SK-N-SH (cell line): ENCODE measurements around the gene UBE2I. TPM values are rescaled to one million over a fixed set of nuclear protein-coding genes. Genes with fewer than 3 reads are reported as not detected.

Experiments used
- CTCF ChIA-PET: fragments of 300-600, 350-600 bp; formaldehyde crosslinking; extraction: SDS; loops from one replicate; lab custom pipeline; 2021; lab: Yijun Ruan, JAX
- POLR2A ChIA-PET: fragments of 350-600 bp; sonication (Branson Sonifier 250); formaldehyde crosslinking; extraction: SDS; loops from one replicate; lab custom pipeline; 2020; ENCODE audit warnings: antibody characterized with exemption, inconsistent platforms; lab: Yijun Ruan, JAX
- DNase-seq: peaks from one replicate; pipeline ENCODE4 v3.0.0; 2012
- H2AFZ ChIP-seq: fragments of 200-600 bp; sonication (generic); 2 replicates; pipeline ENCODE4 v1.8.1; 2016; ENCODE audit warnings: antibody characterized with exemption, mild to moderate bottlenecking, low read depth
- H3F3A ChIP-seq: fragments of 200-600 bp; sonication (generic); replicated peaks from 2 replicates; pipeline ENCODE3; 2016; ENCODE audit warnings: antibody characterized with exemption, mild to moderate bottlenecking; ENCODE audit not compliant: insufficient read depth
- H3K27ac ChIP-seq, 2 experiments: fragments of 200-500 bp in 1 of 2; fragments of 200-600 bp in 1 of 2; sonication (Bioruptor generic) in 1 of 2; sonication (generic), shearing (Covaris generic) in 1 of 2; 2 replicates each; pipeline versions ENCODE4 v1.5.1 to v1.6.1; 2014 to 2016; ENCODE audit warnings: low read depth in 2 of 2, inconsistent platforms in 1 of 2, low read length in 1 of 2, mild to moderate bottlenecking in 1 of 2, mixed read lengths in 1 of 2
- H3K27me3 ChIP-seq: fragments of 200-600 bp; sonication (generic), shearing (Covaris generic); 2 replicates; pipeline ENCODE4 v1.6.1; 2016; ENCODE audit warnings: mixed run types; ENCODE audit not compliant: insufficient read depth
- H3K36me3 ChIP-seq, 2 experiments: fragments of 200-500 bp in 1 of 2; fragments of 200-600 bp in 1 of 2; sonication (Bioruptor generic) in 1 of 2; sonication (generic) in 1 of 2; replicated peaks in 1 of 2; 2 replicates each; pipeline versions ENCODE3 to v1.5.1; 2014 to 2016; ENCODE audit warnings: low read length in 1 of 2, mild to moderate bottlenecking in 1 of 2; ENCODE audit not compliant: insufficient read depth in 2 of 2, control insufficient read depth in 1 of 2
- H3K4me1 ChIP-seq, 2 experiments: fragments of 200-500 bp in 1 of 2; fragments of 200-600 bp in 1 of 2; sonication (Bioruptor generic) in 1 of 2; sonication (generic), shearing (Covaris generic) in 1 of 2; 2 replicates each; pipeline versions ENCODE4 v1.5.1 to v1.6.1; 2014 to 2016; ENCODE audit warnings: low read depth in 1 of 2, low read length in 1 of 2, mixed run types in 1 of 2; ENCODE audit not compliant: insufficient read depth in 2 of 2, control insufficient read depth in 1 of 2
- H3K4me2 ChIP-seq: fragments of 200-600 bp; sonication (generic), shearing (Covaris generic); 2 replicates; pipeline ENCODE4 v1.6.1; 2017; ENCODE audit warnings: mixed run types
- H3K4me3 ChIP-seq, 2 experiments: fragments of 200-500 bp in 1 of 2; fragments of 200-600 bp in 1 of 2; sonication (Bioruptor generic) in 1 of 2; sonication (generic), shearing (Covaris generic) in 1 of 2; 2 replicates each; pipeline versions ENCODE4 v1.5.1 to v1.8.1; 2014 to 2016; ENCODE audit warnings: low read depth in 2 of 2, inconsistent platforms in 1 of 2, low read length in 1 of 2, mild to moderate bottlenecking in 1 of 2, mixed read lengths in 1 of 2, moderate library complexity in 1 of 2
- H3K79me2 ChIP-seq: fragments of 200-600 bp; sonication (generic); 2 replicates; pipeline ENCODE4 v1.8.1; 2017; ENCODE audit warnings: mild to moderate bottlenecking; ENCODE audit not compliant: insufficient read depth
- H3K9ac ChIP-seq: fragments of 200-600 bp; sonication (generic); 2 replicates; pipeline ENCODE4 v1.6.1; 2017; ENCODE audit warnings: mixed run types
- H3K9me2 ChIP-seq: fragments of 200-600 bp; sonication (generic); 2 replicates; pipeline ENCODE4 v1.6.1; 2017; ENCODE audit warnings: mixed run types
- H3K9me3 ChIP-seq: fragments of 200-600 bp; sonication (generic); 2 replicates; pipeline ENCODE4 v1.6.1; 2017; ENCODE audit warnings: mixed run types, mild to moderate bottlenecking, moderate library complexity
- H4K20me1 ChIP-seq: fragments of 200-600 bp; sonication (generic); 2 replicates; pipeline ENCODE4 v1.6.1; 2017; ENCODE audit warnings: mild to moderate bottlenecking, mixed run types; ENCODE audit not compliant: insufficient read depth
- EP300 ChIP-seq, 2 experiments: IDR thresholded peaks; 2 replicates each; pipeline versions ENCODE4 v1.4.0 to v1.6.1; 2012; ENCODE audit warnings: borderline replicate concordance in 1 of 2, low read depth in 1 of 2, low read length in 1 of 2
- FOXJ3 ChIP-seq: sonication (generic); formaldehyde crosslinking; IDR thresholded peaks from 2 replicates; pipeline ENCODE4 v1.5.1; 2020; ENCODE audit warnings: mild to moderate bottlenecking, missing genetic modification reagents
- FOXM1 ChIP-seq: IDR thresholded peaks from 2 replicates; pipeline ENCODE4 v1.4.0; 2012; ENCODE audit warnings: low read depth, mild to moderate bottlenecking
- JUND ChIP-seq: IDR thresholded peaks from 2 replicates; pipeline ENCODE4 v1.4.0; 2012
- MEF2A ChIP-seq: IDR thresholded peaks from 2 replicates; pipeline ENCODE4 v1.4.0; 2012; ENCODE audit warnings: low read depth, borderline replicate concordance
- NFIC ChIP-seq: IDR thresholded peaks from 2 replicates; pipeline ENCODE4 v1.4.0; 2012; ENCODE audit warnings: borderline replicate concordance
- POLR2AphosphoS5 ChIP-seq: IDR thresholded peaks from 2 replicates; pipeline ENCODE4 v1.6.1; 2012; ENCODE audit warnings: low read depth, low read length
- TAF1 ChIP-seq: IDR thresholded peaks from 2 replicates; pipeline ENCODE4 v1.6.1; 2012; ENCODE audit warnings: low read depth, mild to moderate bottlenecking, low read length, moderate library complexity, borderline replicate concordance
- YY1 ChIP-seq: IDR thresholded peaks from 2 replicates; pipeline ENCODE4 v1.4.0; 2012; ENCODE audit warnings: low read depth, mild to moderate bottlenecking
- WGBS: methylation state at CpG from one replicate; pipeline ENCODE4 v1.1.6; 2017; ENCODE audit warnings: low lambda C conversion rate; 5-methylcytosine and 5-hydroxymethylcytosine counted together
- polyA plus RNA-seq, 3 experiments: library from polyadenylated mRNA; depleted of rRNA; stranded (reverse); fragments of >200 nt; gene quantifications; 2 replicates each; pipeline ENCODE4 v1.2.3, GENCODE V29; 2012
- TF ChIP-seq, protein P1 (sequence below): IDR thresholded peaks from 2 replicates; pipeline ENCODE4 v1.4.0; 2012; ENCODE audit warnings: low read depth, borderline replicate concordance
- TF ChIP-seq, protein P2 (sequence below): IDR thresholded peaks from 2 replicates; pipeline ENCODE4 v1.4.0; 2012; ENCODE audit warnings: low read depth
- TF ChIP-seq, protein P3 (sequence below): fragments of 200-600 bp; sonication (generic); IDR thresholded peaks from 2 replicates; pipeline ENCODE4 v1.6.1; 2017; ENCODE audit warnings: antibody characterized with exemption, mild to moderate bottlenecking, moderate library complexity

Gene UBE2I
- polyA plus RNA-seq, 1 of the 3 experiments (the other 2 are of a cell fraction), result 107 TPM

DNA sequence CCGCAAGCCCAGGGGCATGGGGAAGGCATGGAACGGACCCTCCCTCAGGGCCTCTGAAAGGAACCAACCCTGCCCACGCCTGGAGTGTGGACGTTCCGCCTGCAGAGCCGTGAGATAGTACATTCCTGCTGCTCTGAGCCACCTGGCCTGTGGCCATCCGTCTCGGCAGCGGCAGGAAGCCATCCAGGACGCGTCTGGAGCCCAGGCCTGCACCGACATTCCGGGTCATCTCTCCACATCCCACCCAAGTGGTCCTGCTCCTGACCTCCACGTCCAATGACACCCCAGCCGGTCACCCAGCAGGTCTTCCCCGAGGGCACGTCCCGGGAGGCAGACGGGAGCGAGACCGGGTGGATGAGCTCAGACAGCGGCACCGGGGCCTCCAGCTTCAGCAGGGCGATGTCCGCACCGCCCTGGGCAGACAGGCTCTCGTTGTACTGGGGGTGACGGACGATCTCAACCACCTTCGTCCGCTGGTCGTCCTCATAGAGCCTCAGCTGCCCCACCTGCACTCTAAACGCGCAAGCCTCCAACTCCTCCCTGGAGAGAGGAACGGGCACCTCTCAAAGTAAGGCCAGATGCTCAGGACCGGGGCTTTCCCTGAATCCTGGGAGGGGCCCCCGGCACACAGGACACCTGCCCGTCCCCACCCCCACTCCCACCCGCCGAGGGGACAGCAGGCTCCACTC lies 21.3 kb upstream of the UBE2I start:
- H3K36me3 ChIP-seq, result no peaks in the 10 kb centered on the region
- H3F3A ChIP-seq, result no peaks in the 10 kb centered on the region
- H3K4me1 ChIP-seq, result peaks cover 0 to 8% of the 10 kb centered on the region in 2 experiments; a peak in 1 of 4 replicates
- H2AFZ ChIP-seq, result no peak overlapping the region
- H3K9me3 ChIP-seq, result no peaks in the 10 kb centered on the region
- DNase-seq, result no peak
- ChIA-PET CTCF (interaction anchor here (6.5 kb wide), 1 partner anchor 12 kb away, joined by 60 read pairs; no protein-coding TSS in a partner anchor), POLR2A (no interaction called here)
- H3K9ac ChIP-seq, result no peak overlapping the region
- H3K4me3 ChIP-seq, result no peak overlapping the region
- no peaks in the 10 kb centered on the region for H3K79me2 ChIP-seq
- WGBS, result 16% methylated on average over 5 of the region's 40 CpGs
- H3K4me2 ChIP-seq, result 0 out of 2 replicates have a peak overlapping the region, but pooled peaks have one; percentile 15
- peaks cover 78% of the 10 kb centered on the region for H3K27me3 ChIP-seq
- TF ChIP-seq FOXJ3 (CRISPR knock-in tag), result 0 out of 2 replicates have a peak, but pooled peaks have one; percentile 20
- TF ChIP-seq, protein P1, sequence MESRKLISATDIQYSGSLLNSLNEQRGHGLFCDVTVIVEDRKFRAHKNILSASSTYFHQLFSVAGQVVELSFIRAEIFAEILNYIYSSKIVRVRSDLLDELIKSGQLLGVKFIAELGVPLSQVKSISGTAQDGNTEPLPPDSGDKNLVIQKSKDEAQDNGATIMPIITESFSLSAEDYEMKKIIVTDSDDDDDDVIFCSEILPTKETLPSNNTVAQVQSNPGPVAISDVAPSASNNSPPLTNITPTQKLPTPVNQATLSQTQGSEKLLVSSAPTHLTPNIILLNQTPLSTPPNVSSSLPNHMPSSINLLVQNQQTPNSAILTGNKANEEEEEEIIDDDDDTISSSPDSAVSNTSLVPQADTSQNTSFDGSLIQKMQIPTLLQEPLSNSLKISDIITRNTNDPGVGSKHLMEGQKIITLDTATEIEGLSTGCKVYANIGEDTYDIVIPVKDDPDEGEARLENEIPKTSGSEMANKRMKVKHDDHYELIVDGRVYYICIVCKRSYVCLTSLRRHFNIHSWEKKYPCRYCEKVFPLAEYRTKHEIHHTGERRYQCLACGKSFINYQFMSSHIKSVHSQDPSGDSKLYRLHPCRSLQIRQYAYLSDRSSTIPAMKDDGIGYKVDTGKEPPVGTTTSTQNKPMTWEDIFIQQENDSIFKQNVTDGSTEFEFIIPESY, result no peak
- TF ChIP-seq, all 33 proteins: peak for 1
- no peaks in the 10 kb centered on the region for H3K9me2 ChIP-seq
- H3K27ac ChIP-seq, result no peak overlapping the region
- H4K20me1 ChIP-seq, result no peaks in the 10 kb centered on the region

DNA sequence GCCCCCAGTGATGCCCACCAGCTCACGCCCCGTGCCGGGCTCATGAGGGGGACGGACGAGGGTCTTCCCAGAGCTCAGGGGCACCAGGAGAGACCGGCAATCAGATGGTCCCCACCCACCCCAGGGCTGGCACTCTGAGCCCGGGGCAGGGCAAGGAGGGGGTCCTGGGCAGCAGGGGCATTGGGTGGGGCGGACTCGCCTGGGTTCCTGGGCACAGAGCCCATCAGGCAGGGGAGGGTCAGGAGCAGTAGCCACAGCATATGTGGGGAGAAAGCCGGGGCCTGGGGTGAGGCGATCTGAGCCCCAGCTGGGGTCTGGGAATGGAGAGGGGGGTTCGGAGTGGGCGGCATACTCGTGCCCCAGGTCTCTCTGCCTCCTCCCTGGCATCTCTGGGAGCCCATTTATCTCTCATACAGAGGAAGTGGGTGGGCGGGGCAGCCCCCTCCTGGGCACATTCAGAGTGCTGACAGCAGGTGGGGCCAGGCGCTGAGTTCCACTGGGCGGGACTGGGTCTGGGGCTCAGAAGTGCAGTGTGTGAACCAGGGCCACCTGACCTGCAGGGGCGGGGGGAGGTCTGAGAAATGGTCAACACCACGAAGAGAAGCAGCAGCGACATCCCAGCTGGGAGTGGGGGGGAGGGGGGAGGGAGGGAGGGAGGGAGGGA lies 20.5 kb upstream of the UBE2I start:
- H3K4me2 ChIP-seq, result no peak overlapping the region
- H3K27me3 ChIP-seq, result peaks cover 70% of the 10 kb centered on the region
- no peak overlapping the region for H2AFZ ChIP-seq
- DNase-seq, result no peak
- 11% methylated on average over 11 of the region's 20 CpGs for WGBS
- CTCF ChIA-PET, result interaction anchor here (6.5 kb wide), 1 partner anchor 12 kb away, joined by 60 read pairs; no protein-coding TSS in a partner anchor
- no peaks in the 10 kb centered on the region for H3K79me2 ChIP-seq
- TF ChIP-seq YY1 (no peak), EP300 (IDR thresholded peaks at IDR 0.05; ENCODE audit: borderline replicate concordance in 1 of 2, low read depth in 1 of 2, low read length in 1 of 2) (no peak), POLR2AphosphoS5 (no peak), NFIC (no peak), MEF2A (no peak), TAF1 (no peak), JUND (no peak), FOXM1 (no peak)
- TF ChIP-seq, protein P2, sequence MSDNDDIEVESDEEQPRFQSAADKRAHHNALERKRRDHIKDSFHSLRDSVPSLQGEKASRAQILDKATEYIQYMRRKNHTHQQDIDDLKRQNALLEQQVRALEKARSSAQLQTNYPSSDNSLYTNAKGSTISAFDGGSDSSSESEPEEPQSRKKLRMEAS, result no peak
- TF ChIP-seq, protein P3, sequence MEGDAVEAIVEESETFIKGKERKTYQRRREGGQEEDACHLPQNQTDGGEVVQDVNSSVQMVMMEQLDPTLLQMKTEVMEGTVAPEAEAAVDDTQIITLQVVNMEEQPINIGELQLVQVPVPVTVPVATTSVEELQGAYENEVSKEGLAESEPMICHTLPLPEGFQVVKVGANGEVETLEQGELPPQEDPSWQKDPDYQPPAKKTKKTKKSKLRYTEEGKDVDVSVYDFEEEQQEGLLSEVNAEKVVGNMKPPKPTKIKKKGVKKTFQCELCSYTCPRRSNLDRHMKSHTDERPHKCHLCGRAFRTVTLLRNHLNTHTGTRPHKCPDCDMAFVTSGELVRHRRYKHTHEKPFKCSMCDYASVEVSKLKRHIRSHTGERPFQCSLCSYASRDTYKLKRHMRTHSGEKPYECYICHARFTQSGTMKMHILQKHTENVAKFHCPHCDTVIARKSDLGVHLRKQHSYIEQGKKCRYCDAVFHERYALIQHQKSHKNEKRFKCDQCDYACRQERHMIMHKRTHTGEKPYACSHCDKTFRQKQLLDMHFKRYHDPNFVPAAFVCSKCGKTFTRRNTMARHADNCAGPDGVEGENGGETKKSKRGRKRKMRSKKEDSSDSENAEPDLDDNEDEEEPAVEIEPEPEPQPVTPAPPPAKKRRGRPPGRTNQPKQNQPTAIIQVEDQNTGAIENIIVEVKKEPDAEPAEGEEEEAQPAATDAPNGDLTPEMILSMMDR, result no peak
- no peaks in the 10 kb centered on the region for H3F3A ChIP-seq
- H3K9me3 ChIP-seq, result no peaks in the 10 kb centered on the region
- H3K27ac ChIP-seq, result no peak overlapping the region
- H3K9me2 ChIP-seq, result no peaks in the 10 kb centered on the region
- no peaks in the 10 kb centered on the region for H4K20me1 ChIP-seq
- POLR2A ChIA-PET, result no interaction called here
- no peaks in the 10 kb centered on the region for H3K36me3 ChIP-seq
- H3K4me1 ChIP-seq, result peaks cover 0 to 8% of the 10 kb centered on the region in 2 experiments; a peak in 1 of 4 replicates
- H3K4me3 ChIP-seq, result no peak overlapping the region
- no peak overlapping the region for H3K9ac ChIP-seq
